ENCODE data around the gene TAS2R39.
"Not testable (repeated sequence)": the region's sequence is repeated elsewhere in the genome, so short reads cannot be mapped to it uniquely, and the experiment has no call there.

TAS2R39 gene

DNA sequence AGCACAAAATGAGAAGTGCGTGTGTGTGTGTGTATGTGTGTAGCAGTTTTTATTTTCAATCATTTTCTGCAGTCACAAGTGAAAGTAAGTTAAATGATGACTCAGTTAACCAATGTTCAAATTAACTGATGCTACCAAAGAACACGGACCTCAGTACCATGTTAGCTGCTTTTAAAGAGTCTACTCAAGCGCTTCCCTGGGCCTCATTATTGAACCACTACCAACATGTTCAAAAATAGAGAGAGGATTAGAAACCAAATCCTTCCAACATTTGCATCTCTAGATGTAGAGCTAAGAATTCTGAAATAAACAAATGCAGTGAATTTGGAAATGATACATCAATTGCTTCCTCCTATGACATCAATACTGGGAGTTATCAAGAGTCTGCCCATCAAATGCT, at the start of gene TAS2R39:
TSS of gene TAS2R39 (plus strand) at position 396 of the 400 bp plus-strand sequence. CDS start at position 396, 0 bp downstream.
- no peak for DNase-seq (ENCODE audit: low read depth)

DNA sequence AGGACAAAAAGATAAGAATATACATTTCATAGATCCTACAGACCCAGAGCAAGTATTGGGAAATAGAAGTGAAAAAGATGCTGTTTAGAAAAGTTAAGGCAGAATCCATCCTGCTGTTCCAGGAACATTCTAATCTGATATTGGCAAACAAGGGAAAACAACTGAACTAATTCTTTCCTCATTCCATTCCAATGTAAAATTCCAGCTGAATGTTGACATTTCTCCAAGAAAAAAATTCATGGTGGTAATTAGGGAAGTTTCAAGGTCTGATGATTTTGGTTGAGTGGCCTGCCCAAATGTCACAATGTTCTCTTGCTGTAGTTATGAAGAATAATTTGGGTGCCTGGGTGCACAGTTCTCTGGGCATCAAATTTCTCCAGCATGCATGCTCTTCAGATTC, 36.1 kb upstream of the TAS2R39 start:
- DNase-seq (ENCODE audit: low read depth) = no peak

DNA sequence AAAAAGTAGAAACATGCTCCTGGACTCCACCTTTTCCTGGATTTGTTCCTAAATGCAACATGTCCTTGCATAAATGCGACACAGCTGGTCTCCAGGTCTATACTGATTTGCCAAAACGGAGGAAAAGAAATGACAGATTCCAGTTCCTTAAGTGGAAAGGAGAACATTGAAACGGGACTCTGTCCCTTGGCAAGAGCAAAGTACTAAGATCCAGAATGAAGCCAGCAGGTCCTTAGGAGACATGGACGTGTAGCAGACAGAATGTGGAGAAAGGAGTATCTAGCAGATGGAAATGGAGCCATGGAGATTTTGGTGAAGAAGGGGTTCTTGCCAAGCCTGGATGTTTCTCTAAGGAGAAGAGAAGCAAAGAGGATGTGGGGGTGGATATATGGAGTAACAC, 35.2 kb upstream of the TAS2R39 start:
- DNase-seq (ENCODE audit: low read depth) = no peak

DNA sequence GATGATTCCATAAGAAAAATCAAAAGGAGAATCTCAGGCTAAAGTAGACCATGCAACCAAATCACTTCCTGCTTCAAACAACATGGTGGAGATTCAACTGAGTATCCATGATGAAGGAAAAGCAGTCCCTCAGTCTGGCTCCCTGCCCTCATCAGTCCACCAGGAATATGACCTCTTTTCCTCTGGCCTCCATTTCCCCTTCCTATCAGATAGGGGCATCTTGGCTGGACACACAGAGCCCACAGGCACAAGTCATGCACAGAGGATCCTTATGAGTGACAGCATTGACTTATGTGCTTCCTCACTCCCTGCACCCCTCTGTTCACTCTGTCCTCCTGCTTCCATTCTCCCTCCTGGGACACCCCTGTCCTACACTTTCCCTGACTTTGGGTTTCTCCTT, 34.6 kb upstream of the TAS2R39 start:
- DNase-seq (ENCODE audit: low read depth) = no peak

DNA sequence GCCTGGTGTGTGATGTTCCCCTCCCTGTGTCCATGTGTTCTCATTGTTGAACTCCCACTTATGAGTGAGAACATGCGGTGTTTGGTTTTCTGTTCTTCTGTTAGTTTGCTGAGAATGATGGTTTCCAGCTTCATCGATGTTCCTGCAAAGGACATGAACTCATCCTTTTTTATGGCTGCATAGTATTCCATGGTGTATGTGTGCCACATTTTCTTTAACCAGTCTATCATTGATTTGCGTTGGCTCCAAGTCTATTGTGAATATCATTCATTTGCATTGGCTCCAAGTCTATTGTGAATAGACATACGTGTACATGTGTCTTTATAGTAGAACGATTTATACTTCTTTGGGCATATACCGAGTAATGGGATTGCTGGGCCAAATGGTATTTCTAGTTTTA, 32.5 kb upstream of the TAS2R39 start:
- not testable (repeated sequence) for DNase-seq (ENCODE audit: low read depth)

DNA sequence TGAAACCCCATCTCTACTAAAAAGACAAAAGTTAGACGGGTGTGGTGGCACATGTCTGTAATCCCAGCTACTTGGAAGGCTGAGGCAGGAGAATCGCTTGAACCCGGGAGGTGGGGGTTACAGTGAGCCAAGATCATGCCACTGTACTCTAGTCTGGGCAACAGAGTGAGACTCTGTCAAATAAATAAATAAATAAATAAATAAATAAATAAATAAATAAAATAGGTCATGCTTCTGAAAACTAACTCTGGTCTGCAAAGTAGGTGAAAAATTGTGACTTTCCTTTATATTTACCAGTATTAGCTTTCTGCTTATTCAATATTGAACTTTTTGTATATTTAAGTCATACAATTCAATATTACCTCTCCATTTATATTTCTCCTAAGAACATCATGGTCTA, 24.6 kb upstream of the TAS2R39 start:
- DNase-seq (ENCODE audit: low read depth) = not testable (repeated sequence)

DNA sequence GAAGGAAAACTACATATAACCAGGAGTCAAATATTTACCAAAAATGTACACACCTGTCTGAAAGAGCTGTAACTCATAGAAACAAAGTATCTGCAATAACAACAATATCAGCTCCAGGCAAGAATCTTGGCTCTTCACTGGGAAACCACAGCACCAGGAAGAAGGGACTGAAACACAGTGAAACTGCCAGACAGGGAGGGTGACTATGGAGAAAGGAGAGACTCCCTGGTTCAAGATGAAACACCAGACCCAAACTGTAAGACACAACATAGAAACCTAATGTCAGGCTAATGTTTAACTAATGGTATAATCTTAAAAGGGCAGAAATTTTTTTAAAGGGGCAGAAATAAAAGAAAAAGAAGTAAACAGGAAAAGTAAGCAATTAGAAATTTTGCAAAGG, 11.5 kb upstream of the TAS2R39 start:
- no peak for DNase-seq (ENCODE audit: low read depth)

DNA sequence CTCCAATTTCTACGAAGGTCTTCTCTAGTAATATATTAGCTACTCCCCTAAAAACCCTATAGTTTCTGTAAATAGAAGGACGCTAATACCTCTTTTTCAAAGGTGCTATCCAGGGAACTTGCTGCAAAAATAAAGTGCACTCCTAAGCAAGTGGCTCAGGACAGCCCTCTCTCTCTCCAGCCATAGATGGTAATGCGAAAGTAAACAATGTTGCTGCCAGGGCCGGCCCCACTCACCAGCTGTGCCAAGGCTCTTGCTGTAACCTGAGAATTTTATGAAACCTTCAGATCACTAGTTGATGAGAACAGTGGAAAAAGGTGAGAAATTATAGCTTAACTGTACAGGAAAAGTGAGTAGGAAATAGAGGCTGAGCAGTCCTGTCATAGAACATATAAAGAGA, 10.9 kb upstream of the TAS2R39 start:
- DNase-seq (ENCODE audit: low read depth) = no peak

DNA sequence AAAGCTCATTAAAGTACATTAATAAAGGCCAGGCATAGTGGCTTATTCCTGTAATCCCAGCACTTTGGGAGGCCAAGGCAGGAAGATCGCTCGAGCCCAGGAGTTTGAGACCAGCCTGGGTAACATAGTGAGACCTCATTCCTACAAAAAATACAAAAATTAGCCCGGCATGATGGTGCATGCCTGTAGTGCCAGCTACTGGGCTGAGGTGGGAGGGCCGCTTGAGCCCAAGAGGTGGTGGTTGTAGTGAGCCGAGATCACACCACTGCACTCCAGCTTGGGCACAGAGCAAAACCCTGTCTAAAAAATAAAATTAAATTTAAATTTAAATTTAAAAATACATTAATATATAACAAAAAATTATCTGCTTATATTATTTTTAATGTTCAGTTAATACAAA, 7.1 kb upstream of the TAS2R39 start:
- no peak for DNase-seq (ENCODE audit: low read depth)

DNA sequence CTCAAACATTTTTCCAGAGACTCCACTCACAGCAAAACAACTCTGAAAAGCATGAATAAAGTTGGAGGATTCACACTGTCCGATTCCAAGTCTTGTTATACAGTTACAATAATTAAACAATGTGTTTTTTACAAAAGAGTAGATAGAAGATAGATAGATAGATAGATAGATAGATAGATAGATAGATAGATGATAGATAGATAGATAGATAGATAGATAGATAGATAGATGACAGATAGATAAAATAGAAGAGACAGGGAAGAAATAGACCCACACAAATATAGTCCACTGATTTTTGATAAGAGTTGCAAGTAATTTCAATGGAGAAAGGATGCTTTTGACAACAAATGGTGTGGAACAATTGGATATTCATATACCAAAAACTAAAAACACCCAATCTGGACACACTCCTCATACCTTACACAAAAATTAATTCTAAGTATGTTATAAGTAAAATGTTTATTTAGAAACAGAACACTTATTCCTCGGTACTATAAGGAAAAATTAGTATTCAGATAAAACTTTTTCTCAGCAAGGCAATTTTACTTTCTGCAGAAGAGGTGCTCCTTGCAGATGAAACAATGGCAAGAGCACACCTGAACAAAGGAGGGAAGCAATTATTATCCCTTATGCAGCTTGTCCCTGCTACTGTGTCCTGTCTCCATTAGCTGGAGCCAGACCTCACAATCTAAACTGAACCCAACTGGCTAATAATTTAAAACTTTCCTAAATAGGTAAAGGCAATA, 5.7 kb upstream of the TAS2R39 start:
- DNase-seq (ENCODE audit: low read depth) = no peak

DNA sequence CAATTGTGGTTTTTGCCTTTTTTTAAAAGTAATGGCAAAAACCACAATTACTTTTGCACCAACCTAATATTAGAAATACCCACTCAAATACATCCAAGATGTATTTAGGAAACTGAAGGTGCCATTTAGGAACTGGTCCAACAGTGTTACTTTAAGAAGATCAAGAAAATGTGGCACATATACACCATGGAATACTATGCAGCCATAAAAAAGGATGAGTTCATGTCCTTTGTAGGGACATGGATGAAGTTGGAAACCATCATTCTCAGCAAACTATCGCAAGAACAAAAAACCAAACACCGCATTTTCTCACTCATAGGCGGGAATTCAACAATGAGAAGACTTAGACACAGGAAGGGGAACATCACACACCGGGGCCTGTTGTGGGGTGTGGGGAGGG, 2.4 kb upstream of the TAS2R39 start:
- DNase-seq (ENCODE audit: low read depth) = not testable (repeated sequence)

DNA sequence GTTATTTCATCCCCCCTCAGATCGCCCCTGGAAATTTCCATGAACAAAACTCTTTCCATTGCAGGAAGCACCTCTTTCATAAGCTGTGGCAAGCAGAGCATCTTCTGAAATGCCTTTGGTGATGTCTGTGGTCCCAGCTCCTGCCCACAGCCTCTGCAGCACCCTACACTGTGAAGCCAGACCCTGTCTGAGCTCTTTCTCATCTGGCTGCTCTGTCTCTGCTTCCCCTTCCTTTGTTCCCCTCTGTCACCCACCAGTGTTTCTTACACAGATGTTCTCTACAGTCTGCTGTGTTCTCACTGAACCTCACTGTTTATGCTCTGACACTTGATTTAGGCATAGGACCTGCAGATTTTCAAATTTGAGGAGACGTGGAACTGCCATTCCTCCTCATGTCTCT, 1.9 kb upstream of the TAS2R39 start:
- DNase-seq (ENCODE audit: low read depth) = no peak

DNA sequence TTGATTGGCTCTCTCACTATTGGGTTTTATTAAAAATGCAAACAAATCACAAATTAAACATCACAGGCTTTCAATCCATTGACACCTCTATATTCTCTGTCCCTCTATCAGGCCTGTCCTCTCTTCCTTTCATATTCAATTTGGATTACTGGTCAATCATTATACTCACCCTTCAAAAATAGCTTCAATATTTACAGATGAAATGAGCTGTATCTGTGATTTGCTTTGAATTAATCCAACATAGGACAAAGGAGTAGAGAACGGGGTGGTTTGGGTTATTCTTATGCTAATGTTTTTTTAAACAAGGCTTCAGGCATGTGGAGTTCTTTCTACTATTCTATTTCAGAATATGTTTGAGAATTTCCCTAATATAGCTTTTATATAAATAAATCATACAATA, 2.3 kb downstream of the TAS2R39 start:
- no peak for DNase-seq (ENCODE audit: low read depth)

DNA sequence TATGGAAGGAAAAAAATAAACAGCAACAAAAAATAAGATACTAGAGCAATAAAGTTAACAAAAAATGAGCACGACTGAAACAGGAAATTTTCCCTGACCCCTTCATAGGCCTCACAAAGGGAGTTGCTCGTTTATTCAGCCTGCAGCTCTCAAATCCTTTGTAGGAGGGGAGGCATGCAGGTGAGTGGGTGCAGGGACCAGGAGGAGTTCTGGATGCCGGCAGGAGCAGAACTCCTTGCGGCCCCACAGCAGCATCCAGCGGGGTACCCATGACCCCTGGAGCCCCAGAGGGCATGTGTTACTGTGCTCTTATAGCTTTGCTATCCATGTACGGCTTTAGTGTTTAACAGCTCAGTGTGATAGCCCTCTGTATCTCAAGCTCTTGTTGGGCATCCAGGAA, 5.8 kb downstream of the TAS2R39 start:
- DNase-seq (ENCODE audit: low read depth) = no peak

DNA sequence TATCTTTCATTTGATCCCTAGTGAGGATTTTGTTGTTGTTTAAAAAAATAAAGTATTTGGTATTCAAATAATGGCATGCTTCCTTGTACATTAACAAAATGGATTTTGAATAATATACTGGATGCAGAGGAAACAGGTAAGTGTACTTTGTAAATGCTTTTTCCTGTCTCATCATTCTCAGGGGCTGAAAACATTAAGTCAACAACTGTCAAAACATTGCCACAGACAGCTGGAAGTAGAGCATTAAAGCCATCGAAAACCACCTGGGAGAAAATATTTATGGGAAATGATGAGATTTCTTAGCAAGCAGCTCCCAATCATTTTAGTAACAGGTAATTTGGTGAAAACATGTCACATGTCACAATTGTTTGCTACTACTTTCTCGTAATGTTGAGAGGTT, 10.7 kb downstream of the TAS2R39 start:
- no peak for DNase-seq (ENCODE audit: low read depth)

DNA sequence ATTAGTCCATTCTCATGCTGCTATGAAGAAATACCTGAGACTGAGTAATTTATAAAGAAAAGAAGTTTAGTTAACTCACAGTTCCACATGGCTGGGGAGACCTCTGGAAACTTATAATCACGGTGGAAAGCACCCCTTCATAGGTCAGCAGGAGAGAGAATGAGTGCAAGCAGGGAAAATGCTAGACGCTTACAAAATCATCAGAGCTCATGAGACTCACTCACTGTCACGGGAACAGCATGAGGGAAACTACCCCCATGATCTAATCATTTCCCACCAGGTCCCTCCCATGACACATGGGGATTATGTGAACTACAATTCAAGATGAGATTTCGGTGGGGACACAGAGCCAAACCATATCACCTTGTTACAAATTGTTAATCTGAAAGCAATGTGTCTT, 15.8 kb downstream of the TAS2R39 start:
- DNase-seq (ENCODE audit: low read depth) = no peak

DNA sequence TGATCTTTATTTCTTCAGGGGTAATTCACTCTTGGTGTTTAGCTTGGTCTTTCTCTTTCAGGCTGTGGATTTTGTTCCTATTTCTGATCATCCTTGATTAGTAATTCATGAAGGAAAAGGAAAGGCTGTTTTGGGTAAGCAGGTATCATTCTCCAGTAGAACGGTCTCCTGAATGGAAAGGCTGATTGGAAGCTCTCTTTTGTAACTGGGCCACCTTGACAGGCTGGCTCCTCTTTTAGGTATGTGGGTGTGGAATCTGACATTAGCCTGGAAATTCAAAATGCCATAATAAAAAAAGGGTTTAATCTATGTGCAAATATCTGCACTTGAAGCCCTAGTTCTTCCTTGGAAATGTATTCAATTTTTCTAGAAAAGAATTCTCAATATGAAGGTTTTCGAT, 18.9 kb downstream of the TAS2R39 start:
- no peak for DNase-seq (ENCODE audit: low read depth)

DNA sequence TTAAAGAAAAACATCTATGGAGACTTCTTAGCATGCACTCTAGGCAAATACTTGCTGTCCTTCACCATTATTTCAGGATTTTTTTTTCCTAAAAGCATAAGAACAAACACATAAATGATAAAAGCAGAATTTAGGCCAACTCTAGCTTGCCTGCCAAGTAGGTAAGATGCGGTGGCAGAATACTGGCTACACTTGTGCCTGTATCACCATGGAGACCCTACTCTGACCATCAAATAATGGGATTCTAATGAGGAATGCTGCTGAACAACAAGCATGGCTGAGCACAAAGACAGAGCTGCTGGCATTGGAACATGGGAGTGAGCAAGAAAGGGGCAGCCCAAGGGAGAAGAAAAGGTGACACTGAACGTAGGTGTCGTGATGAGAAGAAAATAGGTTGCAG, 20.2 kb downstream of the TAS2R39 start:
- no peak for DNase-seq (ENCODE audit: low read depth)

DNA sequence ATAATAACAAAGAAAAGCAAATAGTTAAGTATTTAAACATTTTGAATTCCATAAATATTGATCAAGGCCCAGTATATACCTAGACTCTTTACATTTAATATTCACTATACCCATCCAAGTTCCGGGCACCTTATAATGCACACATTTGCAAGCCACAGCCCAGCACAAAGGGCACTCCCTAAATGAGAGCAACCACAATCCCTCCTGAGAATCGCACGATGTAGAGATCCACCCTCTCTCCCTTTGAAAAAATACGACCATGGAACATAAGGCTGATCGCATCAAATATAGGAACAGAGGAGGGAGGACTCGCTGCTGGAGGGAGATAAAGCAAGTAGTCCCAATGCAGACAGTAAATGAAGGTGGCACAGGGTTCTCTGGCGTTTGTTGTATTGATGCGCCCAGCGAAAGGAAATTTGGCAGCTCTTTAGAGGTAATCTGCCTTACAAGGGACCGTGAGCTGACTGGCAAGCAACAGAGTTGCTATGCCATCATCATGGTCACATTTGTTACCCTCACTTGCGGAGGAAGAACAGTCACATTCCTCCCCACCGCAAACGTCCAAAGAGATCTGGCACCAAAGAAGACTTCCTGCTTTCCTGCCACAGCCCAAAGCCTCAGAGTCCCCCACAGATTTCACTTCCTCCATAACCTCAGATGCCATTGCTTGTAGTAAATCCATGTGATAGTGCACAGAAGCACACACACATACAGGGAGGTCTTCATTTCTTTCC, 22.5 kb downstream of the TAS2R39 start:
- DNase-seq (ENCODE audit: low read depth) = peak; percentile 1

DNA sequence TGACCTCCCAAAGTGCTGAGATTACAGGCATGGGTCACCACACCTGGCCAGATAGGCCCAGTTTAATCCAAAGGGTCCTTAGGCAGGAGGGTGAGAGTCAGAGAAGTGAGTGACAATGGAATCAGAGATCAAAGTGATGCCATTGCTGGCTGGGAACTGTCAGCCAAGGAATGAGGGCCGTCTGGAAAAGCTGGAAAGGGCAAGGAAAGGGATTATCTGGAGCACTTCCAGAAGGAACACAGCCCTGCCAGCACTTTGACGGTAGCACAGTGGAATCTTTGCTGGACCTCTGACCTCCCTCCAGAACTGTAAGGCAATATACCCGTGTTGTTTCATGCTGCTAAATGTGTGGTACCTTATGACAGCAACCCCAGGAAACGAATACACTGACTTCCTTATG, 27.3 kb downstream of the TAS2R39 start:
- no peak for DNase-seq (ENCODE audit: low read depth)

DNA sequence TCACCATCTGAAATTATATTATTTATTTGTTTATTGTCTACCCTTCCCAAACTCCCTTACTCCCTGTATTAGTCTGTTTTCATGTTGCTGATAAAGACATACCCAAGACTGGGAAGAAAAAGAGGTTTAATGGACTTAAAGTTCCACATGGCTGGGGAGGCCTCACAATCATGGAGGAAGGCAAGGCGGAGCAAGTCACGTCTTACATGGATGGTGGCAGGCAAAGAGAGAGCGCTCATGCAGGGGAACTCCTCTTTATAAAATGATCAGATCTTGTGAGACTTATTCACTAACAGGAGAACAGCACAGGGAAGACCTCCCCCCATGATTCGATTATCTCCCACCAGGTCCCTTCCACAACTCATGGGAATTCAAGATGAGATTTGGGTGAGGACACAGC, 30.3 kb downstream of the TAS2R39 start:
- DNase-seq (ENCODE audit: low read depth) = not testable (repeated sequence)

DNA sequence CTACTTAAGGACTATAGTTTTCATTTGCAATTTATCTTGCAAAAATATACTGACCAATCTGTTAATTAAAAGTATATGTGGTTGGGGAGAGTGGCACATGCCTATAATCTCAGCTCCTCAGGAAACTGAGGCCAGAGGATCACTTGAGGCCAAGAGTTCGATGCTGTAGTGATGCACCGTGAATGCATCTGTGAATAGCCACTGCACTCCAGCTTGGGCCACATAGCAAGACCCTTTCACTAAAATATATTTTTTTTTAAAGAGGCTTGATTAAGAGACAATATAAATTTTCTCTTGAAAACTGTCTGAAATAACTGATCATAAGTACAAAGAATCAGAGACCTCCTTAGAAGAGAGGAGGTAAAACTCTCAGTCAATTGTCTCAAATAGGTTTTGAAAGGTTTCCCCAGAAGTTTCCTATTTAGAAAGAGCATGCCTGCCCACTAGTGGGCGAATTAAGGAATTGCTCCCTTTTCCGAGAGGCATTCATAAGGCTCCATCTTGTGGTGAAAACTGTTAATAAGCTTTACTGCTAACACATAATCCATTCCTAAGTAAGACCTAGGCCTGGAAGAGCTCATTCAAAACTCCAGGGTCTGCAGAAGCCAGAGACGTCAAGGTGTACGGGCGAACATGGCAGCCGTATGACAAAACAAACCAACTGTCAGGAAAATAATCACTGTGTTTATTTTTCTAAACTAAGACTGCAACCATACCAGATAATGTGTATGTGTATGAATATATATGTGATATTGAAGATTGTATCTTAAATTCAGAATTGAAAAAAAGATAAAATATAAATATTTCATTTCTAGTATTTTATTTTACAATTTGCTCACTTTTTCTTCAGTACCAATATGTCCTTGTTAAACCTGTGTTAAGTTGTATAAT, 31.8 kb downstream of the TAS2R39 start:
- peak; percentile 30 for DNase-seq (ENCODE audit: low read depth)

DNA sequence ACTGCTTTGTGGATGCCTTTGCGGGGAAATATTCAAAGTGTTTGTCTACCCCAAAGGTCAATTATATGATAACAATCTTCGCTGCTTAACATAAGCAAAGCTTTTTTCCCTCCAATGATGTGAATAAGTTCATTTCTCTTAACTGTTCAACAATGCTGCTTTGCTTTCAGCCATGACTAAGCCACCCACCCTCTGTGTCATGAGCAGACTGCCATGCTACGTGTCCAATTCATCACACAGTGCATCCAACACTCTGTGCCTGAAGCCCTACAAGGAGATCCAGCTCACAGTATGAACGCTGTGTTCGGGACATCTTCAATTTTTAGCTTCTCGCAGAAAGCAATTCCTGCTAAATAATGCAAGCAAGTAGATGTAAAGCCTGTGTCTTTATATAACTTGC, 32.9 kb downstream of the TAS2R39 start:
- DNase-seq (ENCODE audit: low read depth) = no peak

Measured in T-helper 22 cell (primary cell).